ENCODE data around the gene JOSD1.
A peak's percentile ranks its signal among the peaks of the same experiment; 100 is the strongest.

The JOSD1 gene

DNA sequence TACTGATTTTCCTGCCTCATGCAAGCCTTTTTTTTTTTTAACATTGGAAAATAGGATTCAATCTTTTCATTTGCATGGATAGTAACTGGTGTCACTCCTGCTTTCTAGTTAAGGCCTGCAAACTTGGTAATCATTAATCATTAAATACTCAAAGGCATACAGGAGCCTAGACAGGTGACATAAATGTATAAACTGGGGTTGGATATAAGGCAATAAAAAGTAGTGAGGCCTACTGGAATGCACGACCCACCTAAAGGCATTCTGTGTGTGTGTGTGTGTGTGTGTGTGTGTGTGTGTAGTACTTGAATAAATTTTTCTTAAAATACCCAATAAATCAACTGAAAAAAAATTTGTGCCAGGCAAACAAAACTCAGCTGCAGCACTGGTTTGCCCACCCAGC, 11.1 kb downstream of the JOSD1 start:
- H2BK120ac ChIP-seq (ENCODE audit: low read depth, low read length) = no peak overlapping the region
- H2AFZ ChIP-seq (ENCODE audit: low read length) = no peak overlapping the region
- H3K4me2 ChIP-seq (ENCODE audit: insufficient read depth, low read length, poor library complexity, severe bottlenecking) = no peak overlapping the region
- no peak overlapping the region for H2BK12ac ChIP-seq (ENCODE audit: low read length)
- H3K79me1 ChIP-seq (ENCODE audit: low read depth, low read length) = peaks cover 3% of the 10 kb centered on the region
- H3K4me3 ChIP-seq (ENCODE audit: low read length in 2 of 2) = no peak overlapping the region
- H3K9ac ChIP-seq (ENCODE audit: low read depth, low read length, poor library complexity) = no peak overlapping the region
- H2BK5ac ChIP-seq (ENCODE audit: low read length) = no peak overlapping the region
- no peaks in the 10 kb centered on the region for H3K4me1 ChIP-seq (ENCODE audit: control insufficient read depth in 2 of 2, insufficient read depth in 1 of 2, low read depth in 1 of 2, low read length in 2 of 2)
- H3K36me3 ChIP-seq (replicated peaks in 1 of 2; ENCODE audit: control insufficient read depth in 2 of 2, insufficient read depth in 2 of 2, low read length in 2 of 2) = peaks cover 40 to 92% of the 10 kb centered on the region in 2 donors
- H3K18ac ChIP-seq (ENCODE audit: low read length) = no peak overlapping the region
- no peak overlapping the region for H3K27ac ChIP-seq (replicated peaks; ENCODE audit: low read length)
- WGBS, 2 donors (ENCODE audit: extremely low coverage in 2 of 2, insufficient read length in 2 of 2, insufficient replicate concordance in 1 of 2) = no CpG with 5 or more reads among the region's 1 CpG
- no peak overlapping the region for H3K23ac ChIP-seq (ENCODE audit: low read depth, low read length, poor library complexity)
- no peak overlapping the region for H4K91ac ChIP-seq (ENCODE audit: low read depth, low read length, poor library complexity)
- H4K8ac ChIP-seq (ENCODE audit: low read depth, low read length) = no peak overlapping the region
- H3K14ac ChIP-seq (ENCODE audit: low read length) = no peak overlapping the region
- no peak overlapping the region for H2BK15ac ChIP-seq (ENCODE audit: low read length)
- no peaks in the 10 kb centered on the region for H3K9me3 ChIP-seq (replicated peaks in 1 of 2; ENCODE audit: control insufficient read depth in 2 of 2, insufficient read depth in 1 of 2, low read depth in 1 of 2, low read length in 2 of 2)
- H3K27me3 ChIP-seq (ENCODE audit: control insufficient read depth in 3 of 3, insufficient read depth in 3 of 3, low read depth in 1 of 3, low read length in 3 of 3) = no peaks in the 10 kb centered on the region
- no peak overlapping the region for H3K4ac ChIP-seq (ENCODE audit: low read length)
- DNase-seq (ENCODE audit: low spot score) = no peak
- H2AK5ac ChIP-seq (ENCODE audit: low read depth, low read length) = no peak overlapping the region

DNA sequence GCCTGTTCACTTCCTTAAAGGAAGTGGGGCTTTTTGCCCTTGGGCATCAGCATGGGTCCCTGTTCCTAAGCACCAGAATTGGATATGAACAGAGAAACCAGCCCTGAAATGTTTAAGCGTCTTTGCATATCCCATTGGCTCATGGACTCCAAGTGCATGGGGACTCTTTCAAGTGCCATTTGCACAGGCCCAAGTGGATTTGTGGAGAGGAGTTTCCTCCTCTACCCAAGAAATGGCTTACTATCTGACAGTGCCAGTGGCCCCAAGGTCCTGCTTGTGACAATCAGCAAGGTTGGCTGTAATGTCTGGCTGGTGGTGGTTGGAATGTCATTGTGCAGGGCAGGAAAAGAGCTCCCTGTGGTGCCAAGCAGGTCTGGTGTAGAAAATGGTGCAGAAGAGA, 15.0 kb downstream of the JOSD1 start:
- Histone ChIP-seq H3K4me1 (ENCODE audit: control insufficient read depth in 2 of 2, insufficient read depth in 1 of 2, low read depth in 1 of 2, low read length in 2 of 2) (peaks cover 3 to 4% of the 10 kb centered on the region in 2 donors), H2AK5ac (ENCODE audit: low read depth, low read length) (no peak overlapping the region), H2AFZ (ENCODE audit: low read length) (no peak overlapping the region), H3K27ac (replicated peaks; ENCODE audit: low read length) (no peak overlapping the region), H3K36me3 (replicated peaks in 1 of 2; ENCODE audit: control insufficient read depth in 2 of 2, insufficient read depth in 2 of 2, low read length in 2 of 2) (peaks cover 46 to 78% of the 10 kb centered on the region in 2 donors), H3K18ac (ENCODE audit: low read length) (no peak overlapping the region), H3K4me2 (ENCODE audit: insufficient read depth, low read length, poor library complexity, severe bottlenecking) (no peak overlapping the region), H3K79me1 (ENCODE audit: low read depth, low read length) (peaks cover 3% of the 10 kb centered on the region), H2BK15ac (ENCODE audit: low read length) (no peak overlapping the region), H3K9ac (ENCODE audit: low read depth, low read length, poor library complexity) (no peak overlapping the region), H3K4ac (ENCODE audit: low read length) (no peak overlapping the region), H2BK12ac (ENCODE audit: low read length) (no peak overlapping the region), H2BK120ac (ENCODE audit: low read depth, low read length) (no peak overlapping the region), H3K9me3 (replicated peaks in 1 of 2; ENCODE audit: control insufficient read depth in 2 of 2, insufficient read depth in 1 of 2, low read depth in 1 of 2, low read length in 2 of 2) (peaks cover 6 to 7% of the 10 kb centered on the region in 2 donors), H3K27me3 (ENCODE audit: control insufficient read depth in 3 of 3, insufficient read depth in 3 of 3, low read depth in 1 of 3, low read length in 3 of 3) (no peaks in the 10 kb centered on the region), H3K14ac (ENCODE audit: low read length) (no peak overlapping the region), H4K8ac (ENCODE audit: low read depth, low read length) (no peak overlapping the region), H4K91ac (ENCODE audit: low read depth, low read length, poor library complexity) (no peak overlapping the region), H3K4me3 (ENCODE audit: low read length in 2 of 2) (no peak overlapping the region), H2BK5ac (ENCODE audit: low read length) (no peak overlapping the region), H3K23ac (ENCODE audit: low read depth, low read length, poor library complexity) (no peak overlapping the region)
- no CpG with 5 or more reads among the region's 1 CpG for WGBS, 2 donors (ENCODE audit: extremely low coverage in 2 of 2, insufficient read length in 2 of 2, insufficient replicate concordance in 1 of 2)
- no peak for DNase-seq (ENCODE audit: low spot score)

GRCh38 chr22:38684895-38685294, 15.8 kb downstream of the JOSD1 start:
- peaks cover 6 to 7% of the 10 kb centered on the region in 2 donors for H3K9me3 ChIP-seq (replicated peaks in 1 of 2; ENCODE audit: control insufficient read depth in 2 of 2, insufficient read depth in 1 of 2, low read depth in 1 of 2, low read length in 2 of 2)
- H3K9ac ChIP-seq (ENCODE audit: low read depth, low read length, poor library complexity) = no peak overlapping the region
- no peak overlapping the region for H3K18ac ChIP-seq (ENCODE audit: low read length)
- H3K23ac ChIP-seq (ENCODE audit: low read depth, low read length, poor library complexity) = no peak overlapping the region
- H3K4me3 ChIP-seq (ENCODE audit: low read length in 2 of 2) = no peak overlapping the region
- H4K8ac ChIP-seq (ENCODE audit: low read depth, low read length) = no peak overlapping the region
- peaks cover 3 to 4% of the 10 kb centered on the region in 2 donors for H3K4me1 ChIP-seq (ENCODE audit: control insufficient read depth in 2 of 2, insufficient read depth in 1 of 2, low read depth in 1 of 2, low read length in 2 of 2)
- no peak overlapping the region for H3K27ac ChIP-seq (replicated peaks; ENCODE audit: low read length)
- no peak overlapping the region for H4K91ac ChIP-seq (ENCODE audit: low read depth, low read length, poor library complexity)
- H3K4ac ChIP-seq (ENCODE audit: low read length) = no peak overlapping the region
- peaks cover 5% of the 10 kb centered on the region for H3K79me1 ChIP-seq (ENCODE audit: low read depth, low read length)
- no peak overlapping the region for H2AK5ac ChIP-seq (ENCODE audit: low read depth, low read length)
- no peak overlapping the region for H2BK120ac ChIP-seq (ENCODE audit: low read depth, low read length)
- no peaks in the 10 kb centered on the region for H3K27me3 ChIP-seq (ENCODE audit: control insufficient read depth in 3 of 3, insufficient read depth in 3 of 3, low read depth in 1 of 3, low read length in 3 of 3)
- no peak for DNase-seq (ENCODE audit: low spot score)
- no peak overlapping the region for H2BK12ac ChIP-seq (ENCODE audit: low read length)
- no peak overlapping the region for H2BK15ac ChIP-seq (ENCODE audit: low read length)
- H3K4me2 ChIP-seq (ENCODE audit: insufficient read depth, low read length, poor library complexity, severe bottlenecking) = no peak overlapping the region
- no peak overlapping the region for H2BK5ac ChIP-seq (ENCODE audit: low read length)
- peaks cover 43 to 74% of the 10 kb centered on the region in 2 donors for H3K36me3 ChIP-seq (replicated peaks in 1 of 2; ENCODE audit: control insufficient read depth in 2 of 2, insufficient read depth in 2 of 2, low read length in 2 of 2)
- no peak overlapping the region for H2AFZ ChIP-seq (ENCODE audit: low read length)
- no peak overlapping the region for H3K14ac ChIP-seq (ENCODE audit: low read length)
- WGBS, 2 donors (ENCODE audit: extremely low coverage in 2 of 2, insufficient read length in 2 of 2, insufficient replicate concordance in 1 of 2) = no CpG with 5 or more reads among the region's 9 CpGs

DNA sequence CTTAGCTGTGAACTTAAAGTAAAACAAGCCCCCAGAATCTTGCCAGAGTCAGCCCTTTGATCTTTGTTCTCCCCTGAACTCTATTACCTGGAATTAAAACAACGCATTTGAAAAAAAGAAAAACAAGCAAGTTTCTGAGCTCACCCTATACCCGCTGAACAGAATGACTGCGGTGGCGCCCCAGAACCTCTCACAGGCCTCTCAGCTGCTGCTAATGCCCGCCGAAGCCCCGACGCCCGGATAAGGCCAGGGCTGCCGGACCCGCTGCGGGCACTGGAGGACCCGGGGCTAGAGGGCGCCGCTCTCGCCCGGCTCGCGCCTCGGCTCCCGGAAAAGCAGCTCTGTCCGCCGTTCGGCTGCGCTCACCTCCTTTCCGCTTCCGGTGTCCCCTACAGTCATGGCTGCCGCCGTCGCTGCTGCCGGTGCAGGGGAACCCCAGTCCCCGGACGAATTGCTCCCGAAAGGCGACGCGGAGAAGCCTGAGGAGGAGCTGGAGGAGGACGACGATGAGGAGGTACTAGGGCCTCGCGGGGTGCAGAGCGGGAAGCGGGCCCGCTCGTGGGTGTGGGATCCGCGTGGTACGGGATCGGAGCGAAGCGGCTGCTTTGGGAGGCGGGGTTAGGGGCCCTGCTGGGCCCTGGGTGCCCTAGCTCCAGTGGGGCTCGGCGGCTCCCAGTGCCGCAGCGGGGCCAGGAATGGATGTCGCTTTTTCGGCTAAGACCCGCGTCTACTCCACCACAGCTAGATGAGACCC, 19.0 kb downstream of the JOSD1 start, which contains the start of gene TOMM22:
Gene TOMM22 (plus strand): TSS at position 376 of the 754 bp plus-strand sequence. CDS start 22 bp downstream, at position 398.
- peak; percentile 75 for DNase-seq (ENCODE audit: low spot score)

More for the DNA sequence above, 19.0 kb downstream of the JOSD1 start, which contains the start of gene TOMM22:
- Histone ChIP-seq H3K4me3 (ENCODE audit: low read length in 2 of 2) (peak within 1 kb of the TSS; percentile 88 to 99), H3K27me3 (ENCODE audit: control insufficient read depth in 3 of 3, insufficient read depth in 3 of 3, low read depth in 1 of 3, low read length in 3 of 3) (no peaks in the 10 kb centered on the region), H4K91ac (ENCODE audit: low read depth, low read length, poor library complexity) (no peak within 1 kb of the TSS), H2BK5ac (ENCODE audit: low read length) (peak within 1 kb of the TSS; percentile 77), H4K8ac (ENCODE audit: low read depth, low read length) (no peak within 1 kb of the TSS), H3K23ac (ENCODE audit: low read depth, low read length, poor library complexity) (peak within 1 kb of the TSS; percentile 97), H3K27ac (replicated peaks; ENCODE audit: low read length) (no peak within 1 kb of the TSS), H3K79me1 (ENCODE audit: low read depth, low read length) (peaks cover 2% of the 10 kb centered on the region), H2BK120ac (ENCODE audit: low read depth, low read length) (no peak within 1 kb of the TSS), H3K14ac (ENCODE audit: low read length) (no peak within 1 kb of the TSS), H3K9me3 (replicated peaks in 1 of 2; ENCODE audit: control insufficient read depth in 2 of 2, insufficient read depth in 1 of 2, low read depth in 1 of 2, low read length in 2 of 2) (peaks cover 6 to 7% of the 10 kb centered on the region in 2 donors), H3K4me1 (ENCODE audit: control insufficient read depth in 2 of 2, insufficient read depth in 1 of 2, low read depth in 1 of 2, low read length in 2 of 2) (peaks cover 3 to 4% of the 10 kb centered on the region in 2 donors), H3K36me3 (replicated peaks in 1 of 2; ENCODE audit: control insufficient read depth in 2 of 2, insufficient read depth in 2 of 2, low read length in 2 of 2) (peaks cover 29 to 46% of the 10 kb centered on the region in 2 donors), H3K18ac (ENCODE audit: low read length) (peak within 1 kb of the TSS; percentile 98), H3K4ac (ENCODE audit: low read length) (no peak within 1 kb of the TSS), H2AK5ac (ENCODE audit: low read depth, low read length) (peak within 1 kb of the TSS; percentile 87), H3K9ac (ENCODE audit: low read depth, low read length, poor library complexity) (peak within 1 kb of the TSS; percentile 96), H2BK15ac (ENCODE audit: low read length) (no peak within 1 kb of the TSS), H3K4me2 (ENCODE audit: insufficient read depth, low read length, poor library complexity, severe bottlenecking) (peak within 1 kb of the TSS; percentile 52), H2BK12ac (ENCODE audit: low read length) (no peak within 1 kb of the TSS), H2AFZ (ENCODE audit: low read length) (peak within 1 kb of the TSS; percentile 97)
- WGBS, 2 donors (ENCODE audit: extremely low coverage in 2 of 2, insufficient read length in 2 of 2, insufficient replicate concordance in 1 of 2) = no CpG with 5 or more reads among the region's 60 CpGs
